ENCODE data around the gene DLGAP1.

The DLGAP1 gene

GRCh38 chr18:3998698-3999333 lies 456.3 kb downstream of the DLGAP1 start:
- DNase-seq (ENCODE audit: low read depth, low spot score) = no peak

GRCh38 chr18:3995476-3996102 lies 459.5 kb downstream of the DLGAP1 start:
- DNase-seq (ENCODE audit: low read depth, low spot score) = no peak

GRCh38 chr18:3993941-3994687 lies 461.0 kb downstream of the DLGAP1 start:
- DNase-seq (ENCODE audit: low read depth, low spot score) = no peak

- DNase-seq (ENCODE audit: low read depth, low spot score) = no peak
Measured at GRCh38 chr18:3985664-3986063, 469.4 kb downstream of the DLGAP1 start.

- DNase-seq (ENCODE audit: low read depth, low spot score) = no peak
Measured at GRCh38 chr18:3985020-3985419, 470.1 kb downstream of the DLGAP1 start.

- no peak for DNase-seq (ENCODE audit: low read depth, low spot score)
Measured at GRCh38 chr18:3984163-3984757, 470.8 kb downstream of the DLGAP1 start.

GRCh38 chr18:3983351-3983969 lies 471.6 kb downstream of the DLGAP1 start:
- no peak for DNase-seq (ENCODE audit: low read depth, low spot score)

- DNase-seq (ENCODE audit: low read depth, low spot score) = no peak
Measured at GRCh38 chr18:3982541-3982940, 472.6 kb downstream of the DLGAP1 start.

- DNase-seq (ENCODE audit: low read depth, low spot score) = no peak
Measured at GRCh38 chr18:3979024-3979423, 476.1 kb downstream of the DLGAP1 start.

GRCh38 chr18:3973191-3973850 lies 481.8 kb downstream of the DLGAP1 start:
- DNase-seq (ENCODE audit: low read depth, low spot score) = no peak

GRCh38 chr18:3972291-3972930 lies 482.7 kb downstream of the DLGAP1 start:
- no peak for DNase-seq (ENCODE audit: low read depth, low spot score)

GRCh38 chr18:3970929-3971328 lies 484.2 kb downstream of the DLGAP1 start:
- DNase-seq (ENCODE audit: low read depth, low spot score) = no peak

GRCh38 chr18:3967359-3968180 lies 487.5 kb downstream of the DLGAP1 start:
- no peak for DNase-seq (ENCODE audit: low read depth, low spot score)

GRCh38 chr18:3966642-3967358 lies 488.3 kb downstream of the DLGAP1 start:
- DNase-seq (ENCODE audit: low read depth, low spot score) = no peak

GRCh38 chr18:3966246-3966641 lies 488.9 kb downstream of the DLGAP1 start:
- no peak for DNase-seq (ENCODE audit: low read depth, low spot score)

GRCh38 chr18:3960977-3961376 lies 494.1 kb downstream of the DLGAP1 start:
- no peak for DNase-seq (ENCODE audit: low read depth, low spot score)

GRCh38 chr18:3960142-3960541 lies 495.0 kb downstream of the DLGAP1 start:
- DNase-seq (ENCODE audit: low read depth, low spot score) = no peak

- no peak for DNase-seq (ENCODE audit: low read depth, low spot score)
Measured at GRCh38 chr18:3952031-3952430, 503.1 kb downstream of the DLGAP1 start.

GRCh38 chr18:3950668-3951404 lies 504.3 kb downstream of the DLGAP1 start:
- no peak for DNase-seq (ENCODE audit: low read depth, low spot score)
